DMS79 treated with DMSO at 0.1 percent for 48 hours (cell line): ENCODE measurements around the gene DOCK1.

Source experiments
- DNase-seq: peaks from one replicate; lab custom pipeline; 2025; lab: John Stamatoyannopoulos, UW

The DOCK1 gene

DNA sequence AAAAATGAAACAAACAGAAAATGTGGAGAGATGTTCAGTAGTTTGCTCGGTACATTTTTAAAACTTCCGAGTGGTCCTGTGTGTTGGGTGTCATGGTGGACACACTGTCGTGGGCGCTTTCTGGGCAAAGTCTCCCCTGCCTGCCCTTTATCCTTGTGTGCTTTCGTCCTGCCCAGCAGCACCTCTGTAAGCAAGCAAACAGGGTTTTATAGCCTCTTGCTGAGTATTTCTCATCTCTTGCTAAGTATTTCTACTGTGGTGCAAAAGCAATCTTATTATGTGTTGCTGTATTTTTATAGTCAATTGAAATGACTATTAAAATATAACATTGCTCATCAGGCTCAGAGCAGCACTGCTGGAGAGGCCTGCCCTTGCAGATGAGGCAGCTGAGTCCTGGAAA is 48.7 kb downstream of the DOCK1 start:
- no peak for DNase-seq

GRCh38 chr10:126955396-126955795 is 50.2 kb downstream of the DOCK1 start:
- DNase-seq: no peak

DNA sequence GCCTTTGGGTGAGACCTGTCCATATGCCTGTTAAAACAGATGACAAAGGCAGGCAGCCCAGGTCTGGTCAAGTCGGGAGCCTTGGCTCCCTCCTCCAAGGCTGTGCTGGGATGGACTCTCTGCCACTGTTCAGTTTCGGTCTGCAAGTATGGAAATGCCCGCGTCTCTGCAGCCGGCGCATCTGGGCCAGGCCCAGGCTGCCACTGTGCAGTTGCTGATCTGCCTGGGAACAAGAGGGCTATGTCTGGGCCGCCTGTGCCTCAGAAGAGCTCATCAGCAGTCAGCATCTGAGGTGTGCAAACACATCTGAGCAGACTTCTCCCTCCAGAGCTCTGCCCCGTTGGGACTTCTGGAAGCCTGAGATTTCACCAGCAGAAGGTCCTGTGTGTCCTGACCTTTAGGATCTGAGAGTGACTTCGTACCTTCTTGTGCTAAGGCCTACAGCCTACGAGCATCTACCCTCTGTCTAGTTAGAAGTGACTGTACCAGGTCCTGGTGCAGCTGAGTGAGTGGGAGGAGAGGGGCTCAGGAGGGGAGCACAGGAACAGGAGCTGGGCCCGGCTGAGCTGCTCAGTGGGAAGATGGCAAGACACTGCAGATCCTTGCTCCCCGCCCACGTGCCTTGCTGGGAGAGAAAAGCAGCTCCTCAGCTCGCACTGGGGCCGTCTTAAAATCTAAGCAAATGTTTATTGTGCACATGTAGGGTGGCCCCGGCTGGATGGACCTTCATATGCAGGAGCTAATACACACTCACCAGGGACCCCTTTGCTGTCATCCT is 50.9 kb downstream of the DOCK1 start:
- DNase-seq: no peak

- no peak for DNase-seq
Observed at GRCh38 chr10:126956712-126957108, 51.5 kb downstream of the DOCK1 start.

- no peak for DNase-seq
Observed at GRCh38 chr10:126957111-126957510, 51.9 kb downstream of the DOCK1 start.

GRCh38 chr10:126959431-126959830 is 54.2 kb downstream of the DOCK1 start:
- no peak for DNase-seq

DNA sequence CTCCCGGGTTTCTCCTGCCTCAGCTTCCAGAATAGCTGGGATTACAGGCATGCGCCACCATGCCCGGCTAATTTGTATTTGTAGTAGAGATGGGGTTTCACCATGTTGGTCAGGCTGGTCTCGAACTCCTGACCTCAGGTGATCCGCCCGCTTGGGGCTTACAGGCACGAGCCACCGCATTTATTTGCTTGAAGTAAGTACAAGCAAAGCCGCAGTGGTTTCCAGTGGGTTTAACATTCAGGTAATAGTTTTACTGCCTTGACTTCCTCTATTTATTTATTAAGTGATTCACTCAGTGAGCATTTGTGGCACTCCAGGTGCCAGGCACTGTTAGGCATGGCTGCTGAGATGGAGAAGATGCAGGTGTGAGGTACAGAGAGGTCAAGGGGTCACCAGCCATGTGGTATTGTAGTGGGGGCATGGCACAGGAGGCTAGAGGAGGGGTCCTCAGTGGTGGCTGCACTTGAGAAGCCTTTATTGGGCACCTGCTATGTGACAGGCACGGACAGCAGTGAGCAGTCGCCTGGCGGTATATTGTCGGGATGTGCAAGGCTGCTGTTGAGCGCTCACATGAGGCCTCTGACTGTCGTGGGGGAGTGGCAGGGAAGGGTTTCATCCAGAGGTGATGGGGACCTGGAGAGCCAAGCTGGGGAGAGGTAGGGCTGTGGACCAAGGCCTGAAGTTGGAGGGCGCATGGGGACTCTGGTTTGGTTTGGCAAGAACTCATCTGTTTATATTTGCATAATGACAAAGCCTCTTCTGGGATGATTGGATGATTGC is 54.9 kb downstream of the DOCK1 start:
- no peak for DNase-seq

GRCh38 chr10:126963354-126963753 is 58.1 kb downstream of the DOCK1 start:
- no peak for DNase-seq

DNA sequence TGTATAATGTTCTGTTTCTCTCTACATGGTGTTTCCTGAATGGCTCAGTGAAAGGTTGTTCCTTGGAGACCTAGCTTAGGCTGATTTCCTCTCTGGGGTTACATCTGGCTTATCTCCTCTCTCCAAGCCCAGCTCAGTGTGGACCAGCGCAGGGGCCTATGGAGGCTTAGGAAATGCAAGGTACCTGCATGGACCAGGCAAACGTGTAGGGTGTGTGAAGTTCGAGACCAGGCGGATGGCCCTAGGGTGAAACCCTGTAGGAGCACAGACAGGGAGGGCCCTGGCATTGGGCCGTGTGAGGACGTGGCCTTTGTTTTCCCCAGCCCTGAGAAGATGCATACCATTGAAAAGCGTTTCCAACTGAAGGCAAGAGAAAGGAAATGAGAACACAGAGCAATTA is 59.0 kb downstream of the DOCK1 start:
- DNase-seq: no peak

- no peak for DNase-seq
Observed at GRCh38 chr10:126966938-126967337, 61.7 kb downstream of the DOCK1 start.

- no peak for DNase-seq
Observed at GRCh38 chr10:126969310-126969709, 64.1 kb downstream of the DOCK1 start.

GRCh38 chr10:126972635-126973414 is 67.6 kb downstream of the DOCK1 start:
- no peak for DNase-seq

- no peak for DNase-seq
Observed at GRCh38 chr10:126975221-126975620, 70.0 kb downstream of the DOCK1 start.

DNA sequence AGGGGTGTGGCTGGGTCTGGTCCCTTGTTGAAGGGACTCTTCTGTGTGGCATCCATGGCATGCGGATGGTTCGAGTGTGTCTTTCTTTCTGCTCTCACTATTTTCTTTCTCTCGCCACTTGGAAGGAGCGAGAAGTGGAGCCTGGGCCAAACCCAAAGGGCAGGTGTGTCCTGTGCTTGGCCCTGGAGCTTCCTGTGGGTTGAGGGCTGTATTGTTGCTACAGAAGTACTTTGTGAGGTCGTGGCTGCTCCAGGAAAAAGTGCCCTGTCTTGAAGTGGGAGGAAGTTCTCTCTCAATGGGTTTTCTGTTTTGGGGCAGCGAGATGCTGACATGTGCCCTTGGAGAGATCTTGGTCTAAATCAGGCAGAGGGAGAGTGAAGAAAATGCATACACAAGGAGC is 72.0 kb downstream of the DOCK1 start:
- DNase-seq: no peak

- no peak for DNase-seq
Observed at GRCh38 chr10:126979311-126979710, 74.1 kb downstream of the DOCK1 start.

DNA sequence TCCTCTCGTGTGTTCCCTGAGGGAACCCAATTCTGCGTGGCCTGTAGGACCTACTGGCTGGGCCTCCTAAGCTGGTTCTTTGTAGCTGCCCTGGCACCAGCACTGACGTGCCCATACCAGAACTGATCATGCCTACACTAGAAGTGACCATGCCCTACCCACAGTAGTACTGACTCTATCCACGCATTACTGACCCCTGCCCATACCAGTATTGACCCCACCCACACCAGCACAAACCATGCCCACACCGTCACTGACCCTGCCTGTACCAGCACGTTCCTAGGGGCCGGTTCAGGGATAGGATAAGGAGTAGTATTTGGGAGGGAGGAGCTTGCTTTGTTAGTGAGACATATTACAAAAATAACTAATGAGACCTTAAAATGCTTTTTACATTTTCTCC is 88.0 kb downstream of the DOCK1 start:
- DNase-seq: no peak

DNA sequence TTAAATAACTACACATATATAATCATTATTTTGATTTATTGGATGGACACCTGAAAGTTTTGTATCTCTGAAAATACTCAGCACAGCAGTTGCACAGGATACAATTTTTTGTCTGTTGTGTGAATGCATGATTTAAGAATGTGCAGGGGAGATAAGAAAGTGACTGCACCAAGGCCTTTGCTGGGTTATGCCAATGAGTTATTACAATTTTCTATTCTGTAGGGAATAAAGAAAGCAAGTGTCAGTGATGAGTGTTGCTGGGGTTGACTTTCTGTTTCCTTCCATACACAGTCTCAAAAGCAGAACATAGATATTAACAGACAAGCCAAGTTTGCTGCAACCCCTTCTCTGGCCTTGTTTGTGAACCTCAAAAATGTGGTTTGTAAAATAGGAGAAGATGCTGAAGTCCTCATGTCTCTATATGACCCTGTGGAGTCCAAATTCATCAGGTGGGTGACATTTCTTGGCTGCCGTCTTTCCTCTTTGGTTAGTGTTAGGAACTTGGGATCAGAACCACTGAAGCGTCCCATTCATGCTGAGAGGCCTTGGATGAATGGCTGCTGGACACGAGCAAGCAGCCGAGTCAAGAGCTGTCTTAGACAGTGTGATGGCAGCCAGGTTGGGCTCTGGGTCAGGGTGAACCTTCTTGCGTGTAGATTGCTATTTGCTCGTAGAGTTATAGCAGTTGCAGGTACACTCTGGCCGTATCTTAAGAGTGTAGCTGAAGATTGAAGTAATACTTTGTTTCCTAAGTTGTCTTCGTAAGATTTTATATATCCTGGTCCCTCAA is 92.8 kb downstream of the DOCK1 start:
- no peak for DNase-seq

DNA sequence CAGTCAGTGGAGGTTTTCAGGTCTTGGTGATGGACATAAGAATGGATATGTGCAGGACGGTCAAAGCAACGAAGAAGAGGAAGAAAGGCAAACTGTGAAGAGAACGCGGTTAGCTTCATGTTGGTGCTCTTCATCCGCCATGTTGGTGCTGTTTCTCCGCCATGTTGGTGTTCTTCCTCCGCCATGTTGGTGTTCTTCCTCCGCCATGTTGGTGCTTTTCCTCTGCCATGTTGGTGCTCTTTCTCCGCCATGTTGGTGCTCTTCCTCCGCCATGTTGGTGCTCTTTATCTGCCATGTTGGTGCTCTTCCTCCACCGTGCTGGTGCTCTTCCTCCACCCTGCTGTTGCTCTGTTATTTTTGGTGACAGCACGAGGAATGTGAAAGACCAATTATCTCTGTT is 95.4 kb downstream of the DOCK1 start:
- no peak for DNase-seq

GRCh38 chr10:127003032-127003685 is 97.9 kb downstream of the DOCK1 start:
- DNase-seq: no peak

GRCh38 chr10:127006453-127006852 is 101.2 kb downstream of the DOCK1 start:
- no peak for DNase-seq

GRCh38 chr10:127009366-127009765 is 104.1 kb downstream of the DOCK1 start:
- DNase-seq: no peak
